RPMI8226 (cell line): ENCODE results near the gene MCU.
"Not testable (repeated sequence)": the region's sequence is repeated elsewhere in the genome, so short reads cannot be mapped to it uniquely, and the experiment has no call there.

Experiments used
- DNase-seq: peaks from one replicate; pipeline ENCODE4 v3.0.0-alpha.2; 2015

The MCU gene

DNA sequence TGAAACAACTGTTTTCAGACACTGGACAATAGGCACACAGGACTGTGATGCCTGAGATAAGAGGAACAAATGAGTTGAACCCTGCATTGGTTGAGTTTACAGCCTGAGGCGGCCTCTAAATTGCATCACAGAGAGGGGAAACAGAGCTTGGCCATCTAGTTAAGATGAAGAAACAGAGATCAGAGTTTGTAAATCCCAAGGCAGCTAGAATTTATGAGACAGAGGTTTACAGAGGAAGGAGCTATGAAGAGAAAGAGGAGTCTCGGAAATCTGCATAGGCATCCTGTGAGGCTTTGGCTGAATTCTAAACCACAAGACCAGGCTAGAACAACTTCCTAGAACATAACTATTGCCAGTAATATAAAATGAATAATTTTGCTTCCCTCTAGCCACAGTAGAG, 160.6 kb downstream of the MCU start:
- DNase-seq: no peak

DNA sequence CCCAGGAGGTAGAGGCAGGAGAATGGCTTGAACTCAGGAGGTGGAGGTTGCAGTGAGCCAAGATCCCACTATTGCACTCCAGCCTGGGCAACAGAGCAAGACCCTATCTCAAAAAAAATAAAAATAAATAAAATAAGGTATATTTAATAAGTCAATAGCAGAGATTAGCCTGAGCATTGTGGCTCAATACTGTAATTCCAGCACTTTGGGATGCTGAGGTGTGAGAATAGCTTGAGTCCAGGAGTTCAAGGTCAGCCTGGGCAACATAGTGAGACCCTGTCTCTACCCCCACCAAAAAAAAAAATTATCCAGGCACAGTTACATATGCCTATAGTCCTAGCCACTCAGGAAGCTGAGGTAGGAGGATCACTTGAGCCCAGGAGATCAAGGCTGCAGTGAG, 163.2 kb downstream of the MCU start:
- DNase-seq: no peak

GRCh38 chr10:72855790-72856189, 163.8 kb downstream of the MCU start:
- no peak for DNase-seq

- DNase-seq: no peak
These were observed 166.1 kb downstream of the MCU start for GRCh38 chr10:72858067-72858466.

DNA sequence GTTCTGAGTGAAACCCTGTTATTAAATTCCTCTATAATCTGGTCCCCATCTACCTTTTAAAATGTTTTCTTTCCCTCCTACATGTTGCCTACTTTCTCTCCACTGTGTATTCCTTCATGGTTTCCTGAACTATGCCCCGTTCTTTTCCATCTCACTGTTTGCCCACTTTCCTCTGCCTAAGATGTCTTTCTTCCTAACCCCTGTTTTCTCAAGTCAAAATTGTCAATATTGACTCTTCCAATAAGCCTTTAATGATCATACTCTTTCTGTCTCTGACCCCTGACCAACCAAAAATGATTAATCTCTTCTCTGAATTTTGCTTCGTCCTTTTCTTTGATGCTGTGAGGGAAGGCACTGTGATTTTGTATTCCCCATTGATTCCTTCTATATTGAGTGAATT, 171.0 kb downstream of the MCU start:
- DNase-seq: no peak

DNA sequence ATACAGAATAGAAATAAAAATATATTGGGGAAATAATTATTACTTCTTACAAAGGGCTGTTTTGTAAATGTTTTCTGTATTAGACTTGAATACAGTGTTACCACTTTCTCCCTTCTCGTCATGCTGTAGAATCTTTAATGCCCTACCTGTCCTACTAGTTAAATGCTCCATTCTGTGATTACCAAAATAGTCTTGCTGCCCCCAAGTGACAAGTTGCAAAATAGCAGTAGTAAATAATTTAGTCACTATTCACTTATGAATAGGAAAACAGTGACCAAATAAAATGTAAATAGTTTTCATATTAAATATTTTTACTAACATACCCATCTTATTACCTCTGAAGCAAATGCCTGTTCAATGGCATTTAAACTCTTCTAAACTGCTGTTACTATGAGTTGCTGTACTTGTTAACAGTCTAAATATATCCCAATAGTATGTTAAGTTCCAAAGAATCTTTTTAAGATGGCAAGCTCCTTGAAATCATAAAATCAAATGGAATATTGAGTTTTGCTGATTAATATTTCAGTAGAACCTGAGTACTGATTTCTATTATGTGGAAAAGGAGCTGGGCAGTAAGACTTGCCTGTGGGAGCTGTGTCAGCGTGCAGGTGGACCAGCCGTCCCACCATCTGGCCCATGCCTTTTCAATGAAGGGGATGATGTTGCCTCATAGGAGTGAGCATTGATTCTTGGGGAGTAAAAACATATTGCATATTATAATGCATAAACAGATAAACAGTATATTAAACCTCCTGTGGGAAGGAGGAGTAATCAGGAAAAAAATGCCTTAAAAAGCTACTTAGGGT, 183.5 kb downstream of the MCU start:
- peak; percentile 7 for DNase-seq

- DNase-seq: no peak
These were observed 187.3 kb downstream of the MCU start for GRCh38 chr10:72879245-72879644.

DNA sequence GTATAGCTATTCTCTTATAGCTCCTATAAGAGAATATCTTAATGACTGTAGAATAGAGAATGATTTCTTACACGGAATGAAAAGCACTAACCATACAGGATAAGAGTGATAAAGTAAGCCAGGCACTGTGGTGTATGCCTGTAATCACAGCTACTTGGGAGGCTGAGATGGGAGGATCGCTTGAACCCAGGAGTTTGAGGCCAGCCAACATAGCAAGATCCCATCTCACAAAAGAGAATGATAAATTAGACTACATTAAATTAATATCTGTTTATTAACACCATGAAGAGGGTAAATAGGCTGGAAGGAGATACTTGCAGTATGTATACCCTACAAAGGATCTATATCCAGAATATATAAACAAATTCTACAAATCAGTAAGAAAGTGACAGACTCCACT, 189.3 kb downstream of the MCU start:
- DNase-seq: no peak

DNA sequence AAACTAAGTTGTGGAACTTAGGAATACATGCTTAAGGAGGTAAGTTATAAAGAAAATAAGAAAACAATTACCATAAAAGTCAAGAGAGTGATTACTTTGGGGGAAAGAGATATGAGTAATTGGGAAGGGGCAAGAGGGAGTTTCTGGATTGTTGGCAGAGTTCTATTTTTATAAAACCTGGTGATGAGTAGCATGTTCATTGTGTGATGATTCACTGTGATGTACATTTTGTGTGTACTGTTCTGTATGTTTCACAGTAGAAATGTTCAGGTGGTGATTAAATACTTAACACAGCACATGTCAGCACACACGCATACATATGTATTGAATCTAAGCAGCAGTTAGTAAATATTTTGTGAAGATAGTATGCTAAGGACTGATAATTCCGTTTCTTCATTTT, 191.9 kb downstream of the MCU start:
- no peak for DNase-seq

DNA sequence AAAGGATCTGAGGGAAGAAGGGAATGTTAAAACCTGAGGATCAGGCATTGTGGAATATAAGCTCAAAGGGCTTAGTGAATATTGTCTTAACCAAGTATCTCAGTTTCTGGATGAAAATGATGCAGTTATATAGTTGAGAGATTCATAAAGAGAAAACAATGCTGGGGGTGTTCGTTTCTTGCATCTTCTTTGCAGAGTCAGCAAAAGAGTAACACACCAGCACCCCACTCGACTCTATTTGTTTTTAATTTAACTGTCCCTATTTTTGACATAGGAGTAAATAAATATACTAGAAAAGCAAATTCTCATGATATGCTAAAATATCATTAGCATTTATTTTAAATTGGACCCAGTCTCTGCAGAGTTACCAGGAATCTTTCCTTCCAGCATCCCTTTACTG, 194.0 kb downstream of the MCU start:
- DNase-seq: no peak

DNA sequence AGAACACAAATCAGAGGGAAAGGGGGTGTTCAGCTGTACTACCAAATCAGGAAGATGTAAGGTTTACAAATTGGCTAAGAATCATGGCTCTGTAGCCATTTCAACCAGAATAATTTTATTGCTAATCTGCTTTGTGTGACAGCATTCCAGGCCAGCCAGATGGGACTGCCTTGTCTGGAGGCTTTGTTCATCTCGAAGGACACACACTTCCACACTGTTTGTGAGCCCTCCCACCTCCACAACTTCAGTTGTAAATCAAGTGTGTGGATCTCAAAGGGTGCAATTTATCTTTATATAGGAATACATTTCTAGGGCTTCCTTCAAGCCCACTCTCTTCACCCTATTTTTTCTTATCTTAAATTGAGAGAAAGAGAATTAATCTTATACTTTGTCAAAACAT, 194.7 kb downstream of the MCU start:
- DNase-seq: no peak

GRCh38 chr10:72887043-72887442, 195.1 kb downstream of the MCU start:
- DNase-seq: no peak

- DNase-seq: no peak
These were observed 196.3 kb downstream of the MCU start for GRCh38 chr10:72888151-72888638.

- no peak for DNase-seq
These were observed 197.5 kb downstream of the MCU start for GRCh38 chr10:72889391-72889831.

DNA sequence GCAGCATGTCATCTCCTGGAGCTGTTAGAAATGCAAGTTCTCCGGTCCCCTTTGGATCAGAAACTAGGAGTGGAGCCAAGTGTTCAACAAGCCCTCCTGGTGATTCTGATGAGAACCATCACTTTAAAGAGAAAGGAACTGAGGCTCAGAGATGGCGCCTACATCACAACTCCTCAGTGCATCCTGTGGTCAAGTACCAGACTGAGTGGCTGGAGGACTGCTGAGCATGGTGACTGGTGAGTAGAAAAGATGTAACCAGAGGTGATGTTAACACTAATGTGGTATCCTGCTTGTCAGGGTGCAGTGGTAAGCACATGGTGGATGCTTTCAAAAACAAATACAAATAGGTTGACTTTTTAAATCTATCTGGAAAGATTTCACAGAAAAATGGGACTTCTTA, 198.1 kb downstream of the MCU start:
- no peak for DNase-seq

GRCh38 chr10:72893136-72893798, 201.3 kb downstream of the MCU start, which contains the start of gene OIT3:
Gene OIT3, plus strand, starts transcription at chr10:72893739. Its CDS starts 60 bp downstream, at chr10:72893799.
- no peak for DNase-seq

DNA sequence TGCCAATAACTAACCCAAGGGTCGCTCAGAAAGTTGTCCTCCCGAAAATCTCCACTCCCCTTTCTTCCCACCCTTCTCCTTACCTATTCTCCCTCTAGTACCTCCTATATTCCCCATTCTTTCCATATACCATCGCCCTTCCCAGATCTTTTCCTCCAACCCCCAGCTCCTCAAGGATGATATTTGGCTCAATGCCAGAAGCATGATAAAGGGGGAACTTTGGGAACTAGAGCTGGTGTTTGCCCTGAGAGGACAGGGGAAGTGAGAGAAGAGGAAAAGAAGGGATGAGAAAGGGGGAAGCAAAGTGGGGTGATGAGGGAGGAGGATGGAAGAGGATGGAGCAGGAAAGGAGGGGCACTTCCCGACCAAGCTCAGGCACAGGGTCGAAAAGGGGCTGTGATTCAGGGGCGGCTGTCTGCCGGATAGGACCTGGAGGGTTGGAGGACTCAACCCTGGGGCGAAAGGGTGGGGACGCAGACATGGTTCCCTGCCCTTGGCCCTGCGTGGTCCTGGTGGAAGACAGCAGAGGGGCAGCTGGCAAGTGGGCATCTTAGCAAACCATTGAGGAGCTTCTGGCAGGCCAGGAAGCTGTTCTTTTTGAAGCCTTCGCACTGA, 203.4 kb downstream of the MCU start:
- no peak for DNase-seq

GRCh38 chr10:72898616-72899015, 206.7 kb downstream of the MCU start:
- no peak for DNase-seq

- no peak for DNase-seq
These were observed 207.6 kb downstream of the MCU start for GRCh38 chr10:72899545-72899944.

- DNase-seq: not testable (repeated sequence)
These were observed 212.1 kb downstream of the MCU start for GRCh38 chr10:72903941-72904446.

GRCh38 chr10:72904806-72905205, 212.9 kb downstream of the MCU start:
- no peak for DNase-seq

DNA sequence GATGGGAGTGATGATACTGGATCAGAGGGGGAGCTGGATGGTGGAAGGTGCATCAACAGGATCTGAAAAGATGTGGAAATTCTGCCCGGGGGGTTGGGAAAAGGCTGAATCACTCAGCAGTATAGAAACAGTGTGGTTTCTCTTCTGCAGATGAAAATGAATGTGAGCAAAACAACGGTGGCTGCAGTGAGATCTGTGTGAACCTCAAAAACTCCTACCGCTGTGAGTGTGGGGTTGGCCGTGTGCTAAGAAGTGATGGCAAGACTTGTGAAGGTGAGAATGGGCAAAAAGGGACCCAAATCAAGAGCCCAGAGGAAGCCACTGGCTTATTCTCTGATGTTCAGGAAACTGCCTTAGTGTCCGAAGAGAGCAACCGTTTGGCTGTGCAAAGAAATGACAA, 214.5 kb downstream of the MCU start:
- DNase-seq: no peak

DNA sequence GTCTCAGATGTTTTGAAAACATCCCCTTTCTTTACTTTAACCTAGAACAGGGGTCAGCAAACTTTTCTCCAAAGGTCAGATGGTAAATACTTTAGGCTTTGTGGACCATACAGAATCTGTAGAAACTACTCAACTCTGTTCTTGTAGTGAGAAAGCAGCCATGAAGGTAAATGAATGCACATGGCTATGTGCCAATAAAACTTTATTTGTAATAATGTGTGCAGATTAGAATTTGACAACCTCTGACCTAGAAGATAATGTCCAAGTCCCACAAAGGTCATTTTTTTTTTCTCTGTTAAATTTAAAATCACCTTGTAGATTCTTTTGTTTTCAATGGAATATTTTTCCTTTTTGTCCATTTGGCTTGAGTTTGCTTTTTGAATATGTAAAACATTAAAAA, 218.8 kb downstream of the MCU start:
- DNase-seq: no peak

DNA sequence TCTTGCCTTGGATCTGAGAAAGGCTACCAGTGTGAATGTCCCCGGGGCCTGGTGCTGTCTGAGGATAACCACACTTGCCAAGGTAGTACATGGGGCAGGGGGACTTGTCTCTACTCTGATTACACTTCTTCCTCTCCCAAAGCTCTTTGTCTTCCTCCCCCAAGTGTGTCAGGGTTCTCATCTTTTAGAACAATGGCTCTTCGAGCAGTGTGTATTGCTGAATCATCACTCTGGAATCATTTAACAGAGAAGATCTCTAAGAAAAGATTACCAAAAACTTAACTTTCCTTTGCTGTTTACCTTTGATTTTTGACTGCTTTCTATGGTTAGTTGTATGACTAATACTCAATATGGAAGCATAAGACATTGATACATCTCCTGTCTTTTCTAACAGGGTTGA, 219.8 kb downstream of the MCU start:
- DNase-seq: no peak
